H1 (cell line): ENCODE measurements around the gene IFT81. TPM values are rescaled to one million over a fixed set of nuclear protein-coding genes. Genes with fewer than 3 reads are reported as not detected.

ENCODE experiments used
- CTCF ChIA-PET: fragments of 300-600 bp; sonication (Branson Sonifier 250); formaldehyde crosslinking; loops from one replicate; lab custom pipeline; 2021; ENCODE audit not compliant: partially characterized antibody; lab: Charles Lee
- POLR2A ChIA-PET: fragments of 300-600 bp; sonication (Branson Sonifier 250); formaldehyde crosslinking; loops from one replicate; lab custom pipeline; 2021; ENCODE audit warnings: inconsistent platforms; ENCODE audit not compliant: partially characterized antibody; lab: Charles Lee
- DNase-seq, 2 experiments: peaks; one replicate each; pipeline versions ENCODE4 v3.0.0 to v3.0.0-alpha.2; 2010 to 2022; ENCODE audit warnings: low spot score in 2 of 2, low read depth in 1 of 2, mixed read lengths in 1 of 2
- FAIRE-seq: peaks from 2 replicates; lab custom pipeline; 2011; peaks lifted over from hg19 to GRCh38; lab: Jason Lieb, UNC
- H2AFZ ChIP-seq: 2 replicates; pipeline ENCODE4 v1.8.1; 2012; ENCODE audit warnings: low read length, inconsistent platforms
- H2AK5ac ChIP-seq: 2 replicates; pipeline ENCODE4 v1.6.1; 2013; ENCODE audit warnings: low read depth, low read length
- H2BK120ac ChIP-seq: replicated peaks from 2 replicates; pipeline ENCODE3; 2013; ENCODE audit warnings: low read depth, low read length, inconsistent platforms
- H2BK12ac ChIP-seq: 2 replicates; pipeline ENCODE4 v1.6.1; 2013; ENCODE audit warnings: low read depth, low read length
- H2BK15ac ChIP-seq: 2 replicates; pipeline ENCODE4 v1.6.1; 2013; ENCODE audit warnings: low read length
- H2BK20ac ChIP-seq: 2 replicates; pipeline ENCODE4 v1.6.1; 2013; ENCODE audit warnings: low read length
- H2BK5ac ChIP-seq: 2 replicates; pipeline ENCODE4 v1.6.1; 2013; ENCODE audit warnings: low read depth, low read length
- H3K14ac ChIP-seq: 2 replicates; pipeline ENCODE4 v1.6.1; 2013; ENCODE audit warnings: inconsistent platforms; ENCODE audit not compliant: insufficient read length
- H3K18ac ChIP-seq: 2 replicates; pipeline ENCODE4 v1.6.1; 2013; ENCODE audit warnings: low read length; ENCODE audit errors: extremely low read depth
- H3K23ac ChIP-seq: 2 replicates; pipeline ENCODE4 v1.6.1; 2013; ENCODE audit warnings: inconsistent platforms; ENCODE audit not compliant: insufficient read length
- H3K23me2 ChIP-seq: 2 replicates; pipeline ENCODE4 v1.6.1; 2013; ENCODE audit warnings: low read depth, low read length
- H3K27ac ChIP-seq: 2 replicates; pipeline ENCODE4 v1.6.1; 2011; ENCODE audit warnings: low read depth, low read length, inconsistent platforms
- H3K27me3 ChIP-seq, 4 experiments: replicated peaks in 1 of 4; 1 replicate in 1 of 4; 2 replicates in 3 of 4; pipeline versions ENCODE4 v1.6.1 to v1.8.1; 2011 to 2013; ENCODE audit warnings: low read length in 3 of 4, mild to moderate bottlenecking in 3 of 4, inconsistent platforms in 2 of 4, mixed read lengths in 2 of 4, moderate library complexity in 1 of 4; ENCODE audit not compliant: control insufficient read depth in 3 of 4, insufficient read depth in 3 of 4; ENCODE audit errors: extremely low read depth in 1 of 4
- H3K36me3 ChIP-seq, 4 experiments: 2 replicates each; pipeline versions ENCODE4 v1.6.1 to v1.8.1; 2011 to 2013; ENCODE audit warnings: mild to moderate bottlenecking in 4 of 4, low read length in 3 of 4, moderate library complexity in 2 of 4, control low read depth in 1 of 4, inconsistent platforms in 1 of 4; ENCODE audit not compliant: insufficient read depth in 4 of 4, control insufficient read depth in 2 of 4
- H3K4ac ChIP-seq: replicated peaks from 2 replicates; pipeline ENCODE3; 2013; ENCODE audit warnings: low read length, low read depth, mixed read lengths, inconsistent platforms; ENCODE audit not compliant: insufficient read length
- H3K4me1 ChIP-seq, 4 experiments: replicated peaks in 1 of 4; 1 replicate in 1 of 4; 2 replicates in 3 of 4; pipeline versions ENCODE4 v1.6.1 to v1.8.1; 2011 to 2013; ENCODE audit warnings: low read length in 3 of 4, inconsistent platforms in 2 of 4, mixed read lengths in 1 of 4; ENCODE audit not compliant: insufficient read depth in 4 of 4, control insufficient read depth in 3 of 4
- H3K4me2 ChIP-seq, 2 experiments: 2 replicates each; pipeline versions ENCODE4 v1.6.1 to v1.8.1; 2011 to 2013; ENCODE audit warnings: low read depth in 2 of 2, low read length in 2 of 2, control low read depth in 1 of 2, inconsistent platforms in 1 of 2, mild to moderate bottlenecking in 1 of 2; ENCODE audit not compliant: insufficient read depth in 1 of 2
- H3K4me3 ChIP-seq, 4 experiments: fragments of 200-600, 300-600 bp in 1 of 4; sonication (generic), shearing (Covaris generic), sonication (Bioruptor Twin) in 1 of 4; 2 replicates each; pipeline versions ENCODE4 v1.5.1 to v1.8.1; 2011 to 2016; ENCODE audit warnings: low read length in 4 of 4, low read depth in 3 of 4, control low read depth in 2 of 4, inconsistent platforms in 2 of 4, mild to moderate bottlenecking in 2 of 4, mixed read lengths in 1 of 4, moderate library complexity in 1 of 4; ENCODE audit not compliant: insufficient read depth in 2 of 4; ENCODE audit errors: extremely low read depth in 1 of 4
- H3K56ac ChIP-seq: replicated peaks from 2 replicates; pipeline ENCODE3; 2013; ENCODE audit warnings: low read depth, mild to moderate bottlenecking, mixed read lengths, low read length, inconsistent platforms; ENCODE audit not compliant: insufficient read length
- H3K79me1 ChIP-seq: 2 replicates; pipeline ENCODE4 v1.6.1; 2013; ENCODE audit warnings: low read depth, low read length, control low read depth
- H3K79me2 ChIP-seq, 2 experiments: 2 replicates each; pipeline versions ENCODE4 v1.6.1 to v1.8.1; 2012 to 2013; ENCODE audit warnings: low read length in 2 of 2, mild to moderate bottlenecking in 2 of 2, inconsistent platforms in 1 of 2; ENCODE audit not compliant: insufficient read depth in 2 of 2, control insufficient read depth in 1 of 2
- H3K9ac ChIP-seq, 4 experiments: replicated peaks in 1 of 4; 1 replicate in 1 of 4; 2 replicates in 3 of 4; pipeline versions ENCODE4 v1.6.1 to v1.8.1; 2011 to 2013; ENCODE audit warnings: low read depth in 3 of 4, low read length in 3 of 4, control low read depth in 2 of 4, mild to moderate bottlenecking in 2 of 4, moderate library complexity in 2 of 4, inconsistent platforms in 1 of 4; ENCODE audit errors: extremely low read depth in 1 of 4
- H3K9me3 ChIP-seq, 2 experiments: 2 replicates each; pipeline versions ENCODE4 v1.6.1 to v1.8.1; 2012 to 2013; ENCODE audit warnings: mild to moderate bottlenecking in 2 of 2, moderate library complexity in 2 of 2, control low read depth in 1 of 2, inconsistent platforms in 1 of 2, low read depth in 1 of 2, low read length in 1 of 2, mixed read lengths in 1 of 2; ENCODE audit not compliant: insufficient read depth in 2 of 2
- H4K20me1 ChIP-seq, 2 experiments: replicated peaks in 1 of 2; 2 replicates each; pipeline versions ENCODE3 to v1.8.1; 2011 to 2013; ENCODE audit warnings: inconsistent platforms in 2 of 2, low read length in 2 of 2, mild to moderate bottlenecking in 1 of 2; ENCODE audit not compliant: insufficient read depth in 2 of 2, control insufficient read depth in 1 of 2
- H4K5ac ChIP-seq: 2 replicates; pipeline ENCODE4 v1.6.1; 2013; ENCODE audit warnings: low read length, low read depth, mixed read lengths, inconsistent platforms; ENCODE audit not compliant: insufficient read length
- H4K8ac ChIP-seq: 2 replicates; pipeline ENCODE4 v1.8.0; 2013; ENCODE audit warnings: mild to moderate bottlenecking, moderate library complexity, low read length, inconsistent platforms; ENCODE audit not compliant: insufficient read depth; ENCODE audit errors: extremely low read depth
- H4K91ac ChIP-seq: replicated peaks from 2 replicates; pipeline ENCODE3; 2013; ENCODE audit warnings: low read length, mixed read lengths, inconsistent platforms; ENCODE audit not compliant: insufficient read length
- EP300 ChIP-seq, 2 experiments: IDR thresholded peaks; 1 replicate in 1 of 2; 2 replicates in 1 of 2; pipeline ENCODE4 v1.6.1; 2011 to 2012; ENCODE audit warnings: low read depth in 2 of 2, low read length in 2 of 2, mild to moderate bottlenecking in 2 of 2, borderline replicate concordance in 1 of 2, inconsistent platforms in 1 of 2, moderate library complexity in 1 of 2
- NRF1 ChIP-seq: IDR thresholded peaks from 2 replicates; pipeline ENCODE4 v1.6.1; 2011; ENCODE audit warnings: mild to moderate bottlenecking, low read depth, low read length, improper control_type of control experiment
- POLR2A ChIP-seq, 2 experiments: IDR thresholded peaks; 1 replicate in 1 of 2; 2 replicates in 1 of 2; pipeline ENCODE4 v1.6.1; 2011; ENCODE audit warnings: low read depth in 2 of 2, low read length in 2 of 2, mild to moderate bottlenecking in 2 of 2; ENCODE audit errors: control extremely low read depth in 1 of 2
- POLR2AphosphoS5 ChIP-seq: IDR thresholded peaks from 2 replicates; pipeline ENCODE4 v1.6.1; 2011; ENCODE audit warnings: low read depth, low read length
- RAD21 ChIP-seq, 2 experiments: IDR thresholded peaks in 1 of 2; conservative IDR thresholded peaks in 1 of 2; 2 replicates each; pipeline ENCODE4 v1.6.1; 2011; ENCODE audit warnings: low read depth in 2 of 2, low read length in 2 of 2, improper control_type of control experiment in 1 of 2, inconsistent platforms in 1 of 2, mild to moderate bottlenecking in 1 of 2, moderate library complexity in 1 of 2
- SP4 ChIP-seq: IDR thresholded peaks from 2 replicates; pipeline ENCODE4 v1.6.1; 2012; ENCODE audit warnings: low read length, inconsistent platforms
- SUZ12 ChIP-seq: fragments of 200-600 bp; sonication (generic); IDR thresholded peaks from 2 replicates; pipeline ENCODE4 v1.6.1; 2012; ENCODE audit warnings: mild to moderate bottlenecking, inconsistent platforms, low read length, moderate library complexity, mixed read lengths
- WGBS, 2 experiments: shearing (Covaris generic) in 1 of 2; methylation state at CpG; one replicate each; pipeline versions ENCODE4 v1.1.6 to v1.1.7; 2013 to 2015; ENCODE audit warnings: low lambda C conversion rate in 2 of 2, mixed read lengths in 2 of 2, inconsistent platforms in 1 of 2, low coverage in 1 of 2, missing lambda C conversion rate in 1 of 2; ENCODE audit not compliant: insufficient replicate concordance in 2 of 2, insufficient coverage in 1 of 2, insufficient read length in 1 of 2; ENCODE audit errors: extremely low coverage in 1 of 2, missing lambda C conversion rate in 1 of 2; 5-methylcytosine and 5-hydroxymethylcytosine counted together
- polyA plus RNA-seq, 7 experiments: library from polyadenylated mRNA; depleted of rRNA in 3 of 7; stranded (reverse) in 5 of 7; unstranded in 2 of 7; fragments of >200 nt in 5 of 7; fragments of 200-250 nt in 2 of 7; gene quantifications; 1 replicate in 5 of 7; 2 replicates in 1 of 7; 4 replicates in 1 of 7; pipeline versions ENCODE4 v1.2.1 to v1.2.3, GENCODE V29; 2011 to 2013; ENCODE audit warnings: missing spikeins in 2 of 7, mixed read lengths in 2 of 7
- total RNA-seq: library from RNA; stranded (reverse); fragmentation: NEBNext Ultra II Directional; extraction: Animal tissue kit (Norgen Biotek cat#: 25700); gene quantifications from 2 replicates; pipeline ENCODE4 v1.2.1, GENCODE V29; 2021
- TF ChIP-seq, protein P1 (sequence below), 3 experiments: IDR thresholded peaks; 1 replicate in 2 of 3; 2 replicates in 1 of 3; pipeline versions ENCODE4 v1.5.1 to v1.6.1; 2011; ENCODE audit warnings: low read length in 3 of 3, mild to moderate bottlenecking in 3 of 3, inconsistent platforms in 2 of 3, low read depth in 1 of 3, moderate library complexity in 1 of 3; ENCODE audit not compliant: insufficient read depth in 1 of 3; ENCODE audit errors: control extremely low read depth in 1 of 3
- TF ChIP-seq, protein P2 (sequence below): IDR thresholded peaks from 2 replicates; pipeline ENCODE4 v1.6.1; 2012; ENCODE audit warnings: low read length, inconsistent platforms

IFT81 gene
- total and polyA plus RNA-seq, 2 of the 8 experiments (the other 6 are each of a cell fraction or from before 2014, with no cell fraction given) = 4.1 to 14.5 TPM

DNA sequence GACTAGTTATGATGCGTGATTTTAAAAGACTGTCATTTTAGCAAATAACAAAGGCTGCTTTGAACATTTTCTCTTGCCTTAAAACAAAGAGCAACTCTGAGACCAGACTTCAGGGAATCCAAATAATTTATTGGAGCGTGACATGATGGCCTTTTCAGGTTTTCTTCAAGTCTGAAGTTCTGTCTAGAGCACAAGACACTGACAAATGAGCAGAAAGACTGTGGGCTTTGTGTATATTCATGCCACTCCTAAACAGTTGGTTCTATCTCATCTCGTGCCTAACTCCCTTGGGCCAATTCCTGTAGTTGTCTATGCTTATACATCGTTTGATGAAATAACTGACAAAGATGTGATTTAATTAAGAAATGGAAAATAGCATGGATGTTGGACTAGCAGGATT lies 47.5 kb downstream of the IFT81 start:
- H4K5ac ChIP-seq = no peak overlapping the region
- H3K4me2 ChIP-seq = no peak overlapping the region
- no peak overlapping the region for H2BK20ac ChIP-seq
- H2BK5ac ChIP-seq = no peak overlapping the region
- no peak overlapping the region for H2BK120ac ChIP-seq
- peaks cover 5 to 10% of the 10 kb centered on the region in 2 experiments; a peak in 3 of 4 replicates for H3K9me3 ChIP-seq
- H3K23me2 ChIP-seq = peaks cover 2% of the 10 kb centered on the region; the same call in 1 of the 2 replicates
- 90 to 100% methylated on average over 1 to 4 of the region's 4 CpGs for WGBS, 2 experiments
- no peak overlapping the region for H3K56ac ChIP-seq
- H2BK12ac ChIP-seq = no peak overlapping the region
- FAIRE-seq = no peak
- no peak overlapping the region for H3K9ac ChIP-seq
- H2BK15ac ChIP-seq = no peak overlapping the region
- H3K4me1 ChIP-seq = no peaks in the 10 kb centered on the region
- CTCF ChIA-PET = no interaction called here
- H3K4me3 ChIP-seq = no peak overlapping the region
- H4K20me1 ChIP-seq = peaks cover 0 to 4% of the 10 kb centered on the region in 2 experiments
- POLR2A ChIA-PET = no interaction called here
- no peak overlapping the region for H3K18ac ChIP-seq
- DNase-seq = no peak
- H4K8ac ChIP-seq = no peak overlapping the region
- H4K91ac ChIP-seq = no peak overlapping the region
- no peak overlapping the region for H3K14ac ChIP-seq
- H2AFZ ChIP-seq = no peak overlapping the region
- H3K79me1 ChIP-seq = no peaks in the 10 kb centered on the region
- H3K4ac ChIP-seq = no peak overlapping the region
- no peaks in the 10 kb centered on the region for H3K27me3 ChIP-seq
- peaks cover 0 to 9% (median 3%) of the 10 kb centered on the region in 4 experiments; a peak in 5 of 8 replicates for H3K36me3 ChIP-seq
- no peak overlapping the region for H3K27ac ChIP-seq
- H3K79me2 ChIP-seq = no peaks in the 10 kb centered on the region
- no peak overlapping the region for H3K23ac ChIP-seq
- no peak overlapping the region for H2AK5ac ChIP-seq
- TF ChIP-seq, protein P1, sequence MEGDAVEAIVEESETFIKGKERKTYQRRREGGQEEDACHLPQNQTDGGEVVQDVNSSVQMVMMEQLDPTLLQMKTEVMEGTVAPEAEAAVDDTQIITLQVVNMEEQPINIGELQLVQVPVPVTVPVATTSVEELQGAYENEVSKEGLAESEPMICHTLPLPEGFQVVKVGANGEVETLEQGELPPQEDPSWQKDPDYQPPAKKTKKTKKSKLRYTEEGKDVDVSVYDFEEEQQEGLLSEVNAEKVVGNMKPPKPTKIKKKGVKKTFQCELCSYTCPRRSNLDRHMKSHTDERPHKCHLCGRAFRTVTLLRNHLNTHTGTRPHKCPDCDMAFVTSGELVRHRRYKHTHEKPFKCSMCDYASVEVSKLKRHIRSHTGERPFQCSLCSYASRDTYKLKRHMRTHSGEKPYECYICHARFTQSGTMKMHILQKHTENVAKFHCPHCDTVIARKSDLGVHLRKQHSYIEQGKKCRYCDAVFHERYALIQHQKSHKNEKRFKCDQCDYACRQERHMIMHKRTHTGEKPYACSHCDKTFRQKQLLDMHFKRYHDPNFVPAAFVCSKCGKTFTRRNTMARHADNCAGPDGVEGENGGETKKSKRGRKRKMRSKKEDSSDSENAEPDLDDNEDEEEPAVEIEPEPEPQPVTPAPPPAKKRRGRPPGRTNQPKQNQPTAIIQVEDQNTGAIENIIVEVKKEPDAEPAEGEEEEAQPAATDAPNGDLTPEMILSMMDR (IDR thresholded peaks at IDR 0.05; ENCODE audit: control extremely low read depth in 1 of 3, insufficient read depth in 1 of 3, low read depth in 1 of 3, low read length in 3 of 3) = no peak
- TF ChIP-seq, protein P2, sequence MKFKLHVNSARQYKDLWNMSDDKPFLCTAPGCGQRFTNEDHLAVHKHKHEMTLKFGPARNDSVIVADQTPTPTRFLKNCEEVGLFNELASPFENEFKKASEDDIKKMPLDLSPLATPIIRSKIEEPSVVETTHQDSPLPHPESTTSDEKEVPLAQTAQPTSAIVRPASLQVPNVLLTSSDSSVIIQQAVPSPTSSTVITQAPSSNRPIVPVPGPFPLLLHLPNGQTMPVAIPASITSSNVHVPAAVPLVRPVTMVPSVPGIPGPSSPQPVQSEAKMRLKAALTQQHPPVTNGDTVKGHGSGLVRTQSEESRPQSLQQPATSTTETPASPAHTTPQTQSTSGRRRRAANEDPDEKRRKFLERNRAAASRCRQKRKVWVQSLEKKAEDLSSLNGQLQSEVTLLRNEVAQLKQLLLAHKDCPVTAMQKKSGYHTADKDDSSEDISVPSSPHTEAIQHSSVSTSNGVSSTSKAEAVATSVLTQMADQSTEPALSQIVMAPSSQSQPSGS = no peak
- TF ChIP-seq EP300 (IDR thresholded peaks at IDR 0.05; ENCODE audit: borderline replicate concordance in 1 of 2, low read depth in 2 of 2, low read length in 2 of 2) (no peak), SUZ12 (no peak), NRF1 (no peak), SP4 (no peak), POLR2AphosphoS5 (no peak), POLR2A (IDR thresholded peaks at IDR 0.05; ENCODE audit: control extremely low read depth in 1 of 2, low read depth in 2 of 2, low read length in 2 of 2) (no peak), RAD21 (IDR thresholded peaks at IDR 0.05 in 1 of 2, conservative IDR thresholded peaks at IDR 0.05 in 1 of 2; ENCODE audit: low read depth in 2 of 2, low read length in 2 of 2) (no peak)
